ENCODE data around the gene IER5L.
A peak's percentile ranks its signal among the peaks of the same experiment; 100 is the strongest.

DNA sequence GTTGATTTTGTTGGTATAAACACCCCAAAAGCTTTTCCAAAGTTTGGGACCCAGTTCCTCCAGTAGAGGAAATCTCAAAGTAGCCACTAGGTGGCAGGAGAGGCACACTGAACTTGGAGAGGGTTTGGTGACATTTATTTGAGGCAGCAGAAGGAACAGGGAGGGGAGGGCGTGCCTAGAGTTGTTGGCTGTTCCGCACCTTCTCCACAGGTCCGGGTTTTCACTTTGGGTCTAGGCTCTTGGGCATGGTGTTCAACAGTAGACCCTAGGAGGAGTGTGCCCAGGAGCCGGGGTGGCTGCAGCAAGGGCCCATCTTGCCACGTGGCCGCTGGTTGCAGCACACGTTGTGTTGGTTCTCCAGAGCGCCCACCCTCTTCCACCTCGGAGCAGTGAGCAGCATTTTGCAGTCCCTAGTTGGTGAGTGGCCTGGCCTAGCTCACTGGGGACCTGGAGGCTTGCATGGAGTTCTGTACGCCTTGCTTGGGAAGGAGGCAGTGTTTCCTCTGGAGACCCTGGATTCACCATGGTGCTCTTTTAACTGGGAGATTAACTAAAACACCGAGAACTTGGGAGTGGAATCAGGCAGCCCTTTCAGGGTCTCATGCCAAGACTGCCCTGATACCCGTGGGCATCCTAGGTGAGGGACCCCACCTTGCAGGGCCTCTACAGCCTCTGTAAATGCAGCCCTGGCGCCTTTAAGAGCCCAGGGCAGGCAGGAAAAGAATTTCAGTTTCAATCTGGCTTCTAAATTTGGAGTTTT, 38.6 kb downstream of the IER5L start:
- TF ChIP-seq YY1 (IDR thresholded peaks at IDR 0.05) (no peak), EGR1 (IDR thresholded peaks at IDR 0.05; ENCODE audit: low read depth in 2 of 2) (no peak), JUND (IDR thresholded peaks at IDR 0.05) (no peak), SP1 (IDR thresholded peaks at IDR 0.05) (no peak), NR2F2 (IDR thresholded peaks at IDR 0.05) (peak; percentile 3), RAD21 (IDR thresholded peaks at IDR 0.05) (peak; percentile 92 to 94)
- TF ChIP-seq, protein P1, sequence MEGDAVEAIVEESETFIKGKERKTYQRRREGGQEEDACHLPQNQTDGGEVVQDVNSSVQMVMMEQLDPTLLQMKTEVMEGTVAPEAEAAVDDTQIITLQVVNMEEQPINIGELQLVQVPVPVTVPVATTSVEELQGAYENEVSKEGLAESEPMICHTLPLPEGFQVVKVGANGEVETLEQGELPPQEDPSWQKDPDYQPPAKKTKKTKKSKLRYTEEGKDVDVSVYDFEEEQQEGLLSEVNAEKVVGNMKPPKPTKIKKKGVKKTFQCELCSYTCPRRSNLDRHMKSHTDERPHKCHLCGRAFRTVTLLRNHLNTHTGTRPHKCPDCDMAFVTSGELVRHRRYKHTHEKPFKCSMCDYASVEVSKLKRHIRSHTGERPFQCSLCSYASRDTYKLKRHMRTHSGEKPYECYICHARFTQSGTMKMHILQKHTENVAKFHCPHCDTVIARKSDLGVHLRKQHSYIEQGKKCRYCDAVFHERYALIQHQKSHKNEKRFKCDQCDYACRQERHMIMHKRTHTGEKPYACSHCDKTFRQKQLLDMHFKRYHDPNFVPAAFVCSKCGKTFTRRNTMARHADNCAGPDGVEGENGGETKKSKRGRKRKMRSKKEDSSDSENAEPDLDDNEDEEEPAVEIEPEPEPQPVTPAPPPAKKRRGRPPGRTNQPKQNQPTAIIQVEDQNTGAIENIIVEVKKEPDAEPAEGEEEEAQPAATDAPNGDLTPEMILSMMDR (IDR thresholded peaks at IDR 0.05; ENCODE audit: low read depth, low read length, missing input control) = peak; percentile 93
- TF ChIP-seq, protein P2, sequence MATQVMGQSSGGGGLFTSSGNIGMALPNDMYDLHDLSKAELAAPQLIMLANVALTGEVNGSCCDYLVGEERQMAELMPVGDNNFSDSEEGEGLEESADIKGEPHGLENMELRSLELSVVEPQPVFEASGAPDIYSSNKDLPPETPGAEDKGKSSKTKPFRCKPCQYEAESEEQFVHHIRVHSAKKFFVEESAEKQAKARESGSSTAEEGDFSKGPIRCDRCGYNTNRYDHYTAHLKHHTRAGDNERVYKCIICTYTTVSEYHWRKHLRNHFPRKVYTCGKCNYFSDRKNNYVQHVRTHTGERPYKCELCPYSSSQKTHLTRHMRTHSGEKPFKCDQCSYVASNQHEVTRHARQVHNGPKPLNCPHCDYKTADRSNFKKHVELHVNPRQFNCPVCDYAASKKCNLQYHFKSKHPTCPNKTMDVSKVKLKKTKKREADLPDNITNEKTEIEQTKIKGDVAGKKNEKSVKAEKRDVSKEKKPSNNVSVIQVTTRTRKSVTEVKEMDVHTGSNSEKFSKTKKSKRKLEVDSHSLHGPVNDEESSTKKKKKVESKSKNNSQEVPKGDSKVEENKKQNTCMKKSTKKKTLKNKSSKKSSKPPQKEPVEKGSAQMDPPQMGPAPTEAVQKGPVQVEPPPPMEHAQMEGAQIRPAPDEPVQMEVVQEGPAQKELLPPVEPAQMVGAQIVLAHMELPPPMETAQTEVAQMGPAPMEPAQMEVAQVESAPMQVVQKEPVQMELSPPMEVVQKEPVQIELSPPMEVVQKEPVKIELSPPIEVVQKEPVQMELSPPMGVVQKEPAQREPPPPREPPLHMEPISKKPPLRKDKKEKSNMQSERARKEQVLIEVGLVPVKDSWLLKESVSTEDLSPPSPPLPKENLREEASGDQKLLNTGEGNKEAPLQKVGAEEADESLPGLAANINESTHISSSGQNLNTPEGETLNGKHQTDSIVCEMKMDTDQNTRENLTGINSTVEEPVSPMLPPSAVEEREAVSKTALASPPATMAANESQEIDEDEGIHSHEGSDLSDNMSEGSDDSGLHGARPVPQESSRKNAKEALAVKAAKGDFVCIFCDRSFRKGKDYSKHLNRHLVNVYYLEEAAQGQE (IDR thresholded peaks at IDR 0.05) = no peak
- TF ChIP-seq, protein P3, sequence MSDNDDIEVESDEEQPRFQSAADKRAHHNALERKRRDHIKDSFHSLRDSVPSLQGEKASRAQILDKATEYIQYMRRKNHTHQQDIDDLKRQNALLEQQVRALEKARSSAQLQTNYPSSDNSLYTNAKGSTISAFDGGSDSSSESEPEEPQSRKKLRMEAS (IDR thresholded peaks at IDR 0.05) = no peak

Measured in liver (tissue), 3 donors.